Measurements from ENCODE around the gene SLC52A1.
"Not testable (repeated sequence)": the region's sequence is repeated elsewhere in the genome, so short reads cannot be mapped to it uniquely, and the experiment has no call there.

The SLC52A1 gene

DNA sequence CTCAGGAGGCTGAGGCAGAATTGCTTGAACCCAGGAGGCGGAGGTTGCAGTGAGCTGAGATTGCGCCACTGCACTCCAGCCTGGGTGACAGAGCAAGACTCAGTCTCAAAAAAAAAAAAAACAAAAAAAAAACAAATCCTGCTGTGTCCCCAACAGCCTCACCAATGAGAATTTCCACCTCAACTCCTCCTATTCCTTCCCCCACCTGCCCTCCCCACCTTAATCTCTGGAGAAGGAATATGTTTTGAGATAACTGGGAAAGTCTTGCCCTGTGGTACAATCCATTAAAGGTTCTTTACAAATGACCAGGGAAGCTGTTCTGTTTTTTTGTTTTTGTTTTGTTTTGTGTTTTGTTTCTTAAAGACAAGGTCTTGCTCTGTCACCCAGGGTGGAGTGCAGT is 5.1 kb downstream of the SLC52A1 start:
- not testable (repeated sequence) for DNase-seq

DNA sequence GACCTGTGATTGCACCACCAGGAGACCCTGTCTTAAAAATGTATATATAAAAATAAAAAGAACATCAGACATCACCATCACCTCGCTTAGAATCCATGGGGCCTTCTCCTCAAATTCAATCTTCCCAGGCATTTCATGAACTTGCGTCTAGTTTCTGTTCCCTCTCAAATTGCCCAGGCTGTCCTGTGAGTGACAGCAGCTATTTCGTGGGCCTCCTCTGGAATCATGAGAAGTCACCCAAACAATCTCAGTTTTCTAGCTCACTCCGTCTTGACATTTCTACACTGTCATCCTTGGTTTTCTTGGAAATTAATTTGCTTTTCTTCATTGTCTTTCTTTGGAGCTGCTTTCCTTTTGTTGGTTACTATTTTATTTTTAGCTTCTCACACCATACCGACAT is 7.3 kb downstream of the SLC52A1 start:
- no peak for DNase-seq

DNA sequence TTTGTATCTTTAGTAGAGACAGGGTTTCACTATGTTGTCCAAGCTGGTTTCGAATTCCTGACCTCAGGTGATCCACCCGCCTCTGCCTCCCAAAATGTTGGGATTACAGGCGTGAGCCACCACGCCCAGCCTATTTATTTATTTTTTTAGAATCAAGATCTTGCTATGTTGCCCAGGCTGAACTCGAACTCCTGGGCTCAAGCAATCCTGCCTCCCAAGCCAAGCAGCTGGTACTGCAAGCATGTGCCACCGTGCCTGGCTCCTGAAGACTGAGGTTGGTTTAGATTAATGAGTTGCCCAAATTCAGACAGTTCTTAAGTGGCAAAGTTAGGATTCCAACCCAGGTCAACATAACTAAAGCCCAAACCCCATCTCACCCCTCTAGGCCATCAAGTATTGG is 7.9 kb downstream of the SLC52A1 start:
- no peak for DNase-seq

DNA sequence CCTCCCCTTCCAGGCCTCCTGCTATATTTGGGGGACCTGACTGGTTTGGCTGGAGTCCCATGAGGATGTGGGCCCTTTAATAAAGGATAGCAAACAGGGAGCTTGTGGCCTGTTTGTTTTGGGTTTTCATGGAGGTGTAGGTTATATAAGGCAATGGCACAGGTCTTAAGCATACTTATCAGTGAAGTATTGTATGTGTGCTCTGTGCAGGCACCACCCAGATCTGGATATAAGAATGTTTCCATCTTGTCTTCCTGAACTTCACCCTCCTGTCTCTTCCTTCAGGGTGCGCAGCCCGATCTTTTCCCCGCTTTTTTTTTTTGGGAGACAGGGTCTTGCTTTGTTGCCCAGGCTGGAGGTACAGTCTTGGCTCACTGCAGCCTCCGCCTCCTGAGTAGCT is 10.6 kb downstream of the SLC52A1 start:
- no peak for DNase-seq

DNA sequence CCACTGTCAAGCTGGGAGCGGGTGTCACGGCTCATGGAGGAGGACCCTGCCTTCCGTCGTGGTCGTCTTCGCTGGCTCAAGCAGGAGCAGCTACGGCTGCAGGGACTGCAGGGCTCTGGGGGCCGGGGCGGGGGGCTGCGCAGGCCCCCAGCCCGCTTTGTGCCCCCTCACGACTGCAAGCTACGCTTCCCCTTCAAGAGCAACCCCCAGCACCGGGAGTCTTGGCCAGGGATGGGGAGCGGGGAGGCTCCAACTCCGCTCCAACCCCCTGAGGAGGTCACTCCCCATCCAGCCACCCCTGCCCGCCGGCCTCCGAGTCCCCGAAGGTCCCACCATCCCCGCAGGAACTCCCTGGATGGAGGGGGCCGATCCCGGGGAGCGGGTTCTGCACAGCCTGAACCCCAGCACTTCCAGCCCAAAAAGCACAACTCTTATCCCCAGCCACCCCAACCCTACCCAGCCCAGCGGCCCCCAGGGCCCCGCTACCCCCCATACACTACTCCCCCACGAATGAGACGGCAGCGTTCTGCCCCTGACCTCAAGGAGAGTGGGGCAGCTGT is 11.6 kb downstream of the SLC52A1 start:
- DNase-seq = no peak

DNA sequence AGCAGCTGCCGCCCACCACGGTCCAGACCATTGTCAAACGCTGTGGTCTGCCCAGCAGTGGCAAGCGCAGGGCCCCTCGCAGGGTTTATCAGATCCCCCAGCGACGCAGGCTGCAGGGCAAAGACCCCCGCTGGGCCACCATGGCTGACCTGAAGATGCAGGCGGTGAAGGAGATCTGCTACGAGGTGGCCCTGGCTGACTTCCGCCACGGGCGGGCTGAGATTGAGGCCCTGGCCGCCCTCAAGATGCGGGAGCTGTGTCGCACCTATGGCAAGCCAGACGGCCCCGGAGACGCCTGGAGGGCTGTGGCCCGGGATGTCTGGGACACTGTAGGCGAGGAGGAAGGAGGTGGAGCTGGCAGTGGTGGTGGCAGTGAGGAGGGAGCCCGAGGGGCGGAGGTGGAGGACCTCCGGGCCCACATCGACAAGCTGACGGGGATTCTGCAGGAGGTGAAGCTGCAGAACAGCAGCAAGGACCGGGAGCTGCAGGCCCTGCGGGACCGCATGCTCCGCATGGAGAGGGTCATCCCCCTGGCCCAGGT is 13.0 kb downstream of the SLC52A1 start:
- no peak for DNase-seq

DNA sequence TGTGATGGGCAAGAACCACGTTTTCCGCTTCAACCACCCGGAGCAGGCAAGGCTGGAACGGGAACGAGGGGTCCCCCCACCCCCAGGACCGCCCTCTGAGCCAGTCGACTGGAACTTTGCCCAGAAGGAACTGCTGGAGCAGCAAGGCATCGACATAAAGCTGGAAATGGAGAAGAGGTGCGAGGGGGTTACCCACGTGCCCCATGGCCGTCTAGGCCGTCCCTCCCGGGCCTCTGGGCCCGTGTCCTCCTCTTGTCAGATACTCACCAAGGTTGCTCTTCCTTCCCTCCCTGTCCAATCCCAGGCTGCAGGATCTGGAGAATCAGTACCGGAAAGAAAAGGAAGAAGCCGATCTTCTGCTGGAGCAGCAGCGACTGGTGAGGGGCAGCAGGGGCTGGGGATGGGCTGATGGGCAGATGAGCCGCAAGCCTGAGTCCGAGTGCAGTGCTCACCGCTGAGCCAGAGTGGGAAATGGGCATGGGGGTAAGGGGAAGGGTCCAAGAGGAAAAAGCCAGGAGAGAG is 14.7 kb downstream of the SLC52A1 start:
- no peak for DNase-seq

DNA sequence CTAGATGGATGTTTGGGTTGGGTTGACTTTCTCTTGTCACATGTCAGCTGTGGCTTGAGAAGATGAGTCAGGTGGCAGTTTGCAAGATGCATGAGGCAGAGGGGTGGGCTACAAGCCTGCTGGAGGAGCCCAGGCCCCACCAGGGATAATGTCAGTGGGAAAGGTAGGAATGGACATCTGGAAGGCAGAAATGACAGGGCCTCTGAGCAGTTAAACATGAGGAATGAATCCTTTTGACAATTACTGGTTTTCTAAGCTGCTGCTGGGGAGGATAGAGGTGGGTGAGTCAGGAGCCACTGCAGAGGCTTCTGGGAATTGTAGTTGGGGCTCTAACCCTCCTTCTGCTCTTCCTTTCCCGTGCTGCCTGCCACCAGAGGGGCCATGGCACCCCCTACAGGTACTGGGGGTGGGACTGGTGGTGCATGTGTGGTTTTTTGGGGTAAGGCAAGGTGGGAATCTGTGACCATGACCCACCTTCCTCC is 15.7 kb downstream of the SLC52A1 start:
- DNase-seq = no peak

DNA sequence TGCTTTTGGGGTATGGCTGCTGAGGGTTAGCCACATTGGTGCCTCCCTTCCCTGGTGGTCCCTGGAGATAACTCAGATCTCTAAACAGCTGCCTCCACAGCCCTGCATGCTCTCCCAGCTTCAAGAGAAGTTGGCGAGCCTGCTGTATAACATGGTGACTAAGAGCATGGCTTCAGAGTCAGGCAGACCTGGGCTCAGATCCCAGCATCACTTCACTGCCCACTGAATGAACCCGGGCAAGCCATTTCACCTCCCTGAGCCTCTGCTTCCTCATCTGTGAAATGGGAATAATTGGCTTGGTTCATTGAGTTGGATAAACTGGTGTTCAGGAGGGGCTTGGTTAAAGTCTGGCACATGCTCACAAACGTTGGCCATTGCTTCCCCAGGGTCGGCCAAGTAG is 20.9 kb downstream of the SLC52A1 start:
- no peak for DNase-seq

DNA sequence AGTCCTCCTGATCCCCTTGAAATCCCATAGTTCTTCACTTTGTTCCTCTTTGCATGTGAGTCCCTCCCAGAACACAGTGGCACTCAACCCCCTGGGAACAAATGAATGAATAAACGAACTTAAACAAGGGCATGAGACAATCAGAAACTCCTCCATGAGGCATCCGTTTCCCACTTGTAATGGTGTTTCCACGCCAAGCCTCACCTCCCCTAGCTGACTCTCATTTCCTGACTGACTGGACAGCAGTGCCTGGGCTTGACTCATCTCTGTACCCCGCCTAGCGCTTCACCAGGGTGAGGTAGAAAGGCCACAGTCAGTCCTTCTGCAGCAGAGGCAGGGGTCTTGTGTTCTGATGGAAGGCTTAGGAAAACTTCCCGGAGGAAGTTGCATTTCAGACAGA is 23.3 kb downstream of the SLC52A1 start:
- DNase-seq = no peak

DNA sequence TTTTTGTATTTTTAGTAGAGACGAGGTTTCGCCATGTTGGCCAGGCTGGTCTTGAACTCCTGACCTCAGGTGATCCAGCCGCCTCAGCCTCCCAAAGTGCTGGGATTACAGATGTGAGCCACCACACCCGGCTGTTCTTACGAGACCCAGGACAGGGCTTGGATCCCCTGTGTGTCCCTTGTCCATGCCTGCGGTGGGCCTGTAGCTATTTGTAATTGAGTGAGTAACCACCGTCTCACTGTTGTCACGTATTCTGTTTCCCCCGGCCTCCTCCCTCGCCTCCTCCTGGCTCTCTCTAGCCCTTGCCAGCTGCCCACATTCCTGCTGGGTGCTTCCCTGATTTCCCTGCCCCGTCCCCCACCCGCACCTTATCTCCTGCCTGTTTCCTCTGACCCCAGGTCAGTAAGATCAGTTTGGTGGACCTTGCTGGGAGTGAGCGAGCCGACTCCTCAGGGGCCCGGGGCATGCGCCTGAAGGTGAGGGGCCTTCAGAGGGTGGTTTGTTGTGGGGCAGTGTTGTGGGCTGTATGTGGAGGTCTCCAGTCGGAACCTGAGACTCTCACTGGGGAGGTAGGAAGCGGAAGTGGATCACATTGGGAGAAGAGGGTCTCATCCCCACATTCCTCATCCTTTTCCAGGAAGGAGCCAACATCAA is 31.9 kb downstream of the SLC52A1 start:
- no peak for DNase-seq

DNA sequence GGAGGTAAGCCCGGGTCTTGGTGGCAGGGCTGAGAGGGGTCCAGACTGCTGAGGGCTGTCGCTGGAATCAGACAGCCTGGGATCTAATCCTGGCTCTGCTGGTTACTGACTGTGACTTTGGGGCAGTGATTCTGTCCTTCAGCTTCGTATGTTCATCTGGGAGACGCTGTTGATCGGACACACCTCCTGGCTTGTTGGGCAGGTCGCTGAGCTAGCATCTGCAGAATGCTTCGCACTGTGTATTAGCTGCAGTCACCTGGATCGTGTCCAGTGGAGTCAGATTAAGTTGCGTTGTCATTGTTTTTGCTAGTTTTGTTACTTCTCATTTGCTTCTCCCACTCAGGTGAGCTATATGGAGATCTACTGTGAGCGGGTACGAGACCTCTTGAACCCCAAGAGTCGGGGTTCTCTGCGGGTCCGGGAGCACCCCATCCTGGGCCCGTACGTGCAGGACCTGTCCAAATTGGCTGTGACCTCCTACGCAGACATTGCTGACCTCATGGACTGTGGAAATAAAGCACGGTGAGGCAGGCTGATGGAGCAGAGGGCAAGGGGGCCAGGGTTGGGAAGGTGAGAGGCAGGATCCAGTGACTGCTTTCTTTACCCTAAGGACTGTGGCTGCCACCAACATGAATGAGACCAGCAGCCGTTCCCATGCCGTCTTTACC is 33.0 kb downstream of the SLC52A1 start:
- DNase-seq = no peak

DNA sequence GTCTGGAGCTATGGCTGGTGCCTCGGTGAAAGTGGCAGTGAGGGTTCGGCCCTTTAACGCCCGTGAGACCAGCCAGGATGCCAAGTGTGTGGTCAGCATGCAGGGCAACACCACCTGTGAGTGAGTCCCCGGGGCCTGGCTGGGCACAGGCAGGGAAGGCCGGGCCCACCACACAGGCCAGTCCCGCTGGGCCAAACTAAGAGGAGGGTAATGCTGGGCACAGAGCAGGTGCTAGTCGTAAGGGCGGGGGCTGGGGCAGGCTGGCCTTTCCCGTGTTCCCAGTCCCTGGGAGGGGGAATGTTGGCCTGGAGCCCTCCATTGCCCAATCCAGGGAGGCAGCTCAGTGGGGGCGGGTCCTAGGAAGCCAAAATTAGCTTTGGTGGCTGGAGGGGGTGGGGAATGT is 35.0 kb downstream of the SLC52A1 start:
- no peak for DNase-seq

DNA sequence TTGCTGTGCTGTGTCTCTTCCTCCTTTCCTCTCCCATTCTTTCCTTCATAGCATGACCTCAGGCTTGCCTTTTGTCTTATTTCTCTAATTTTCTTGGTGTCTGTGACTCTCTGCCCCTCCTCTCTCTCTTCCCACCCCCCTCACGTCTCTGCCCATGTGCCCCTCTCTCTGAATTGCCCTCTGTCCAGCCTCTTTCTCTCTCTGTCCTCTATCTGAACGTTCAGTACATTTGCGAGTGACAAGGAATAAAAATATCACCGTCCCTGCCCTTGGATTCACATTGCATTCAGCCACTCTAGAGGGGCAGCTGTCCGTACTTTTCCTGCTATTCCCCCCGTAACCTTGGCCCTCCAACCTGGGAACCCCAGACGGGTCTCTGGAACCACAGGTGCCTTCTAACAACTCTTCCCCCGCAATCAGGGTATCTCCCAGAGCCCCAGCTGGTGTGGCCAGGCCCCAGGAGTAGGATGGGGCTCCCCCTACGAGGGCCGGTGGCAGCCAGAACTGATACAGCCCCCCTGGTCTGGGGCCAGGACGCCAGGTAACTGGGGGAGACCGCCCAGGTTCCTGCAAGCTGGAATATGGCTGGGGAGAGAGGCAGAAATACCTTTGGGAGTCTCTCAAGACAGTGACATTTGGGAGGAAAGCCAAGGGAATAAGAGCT is 35.7 kb downstream of the SLC52A1 start:
- DNase-seq = no peak

DNA sequence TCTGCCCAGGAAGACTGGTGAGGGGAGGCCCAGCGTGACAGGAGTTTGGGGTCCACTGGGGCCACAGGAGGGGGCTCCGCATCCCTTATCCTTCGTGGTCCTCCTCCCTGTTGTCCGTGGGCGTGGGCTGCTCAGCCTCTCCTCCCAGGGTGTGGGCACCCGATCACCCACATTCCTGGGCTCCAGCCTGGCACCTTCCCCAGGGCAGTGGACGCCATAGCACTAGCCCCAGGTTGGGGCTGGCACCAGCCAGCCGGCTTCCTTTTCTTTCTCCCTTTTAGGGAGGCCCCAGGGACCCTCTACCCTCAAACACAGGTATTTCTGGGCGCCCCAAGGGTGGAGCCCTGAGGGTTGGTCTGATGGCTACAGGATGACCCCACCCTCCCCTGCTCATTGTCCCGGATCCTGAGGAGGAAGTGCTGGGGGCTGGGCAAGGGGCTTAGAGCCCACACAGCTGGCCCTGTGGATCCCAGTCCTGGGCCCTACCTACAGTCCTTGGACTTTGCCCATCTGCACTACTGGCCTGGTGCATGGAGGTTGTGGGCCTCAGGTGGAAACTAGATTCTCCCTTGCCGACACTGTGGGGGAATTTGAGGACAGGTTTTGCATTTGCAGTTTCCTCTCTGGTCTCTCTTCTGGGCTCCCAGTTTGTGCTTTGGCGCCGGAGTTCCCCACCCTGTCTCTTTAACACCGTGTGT is 36.3 kb downstream of the SLC52A1 start:
- DNase-seq = no peak

DNA sequence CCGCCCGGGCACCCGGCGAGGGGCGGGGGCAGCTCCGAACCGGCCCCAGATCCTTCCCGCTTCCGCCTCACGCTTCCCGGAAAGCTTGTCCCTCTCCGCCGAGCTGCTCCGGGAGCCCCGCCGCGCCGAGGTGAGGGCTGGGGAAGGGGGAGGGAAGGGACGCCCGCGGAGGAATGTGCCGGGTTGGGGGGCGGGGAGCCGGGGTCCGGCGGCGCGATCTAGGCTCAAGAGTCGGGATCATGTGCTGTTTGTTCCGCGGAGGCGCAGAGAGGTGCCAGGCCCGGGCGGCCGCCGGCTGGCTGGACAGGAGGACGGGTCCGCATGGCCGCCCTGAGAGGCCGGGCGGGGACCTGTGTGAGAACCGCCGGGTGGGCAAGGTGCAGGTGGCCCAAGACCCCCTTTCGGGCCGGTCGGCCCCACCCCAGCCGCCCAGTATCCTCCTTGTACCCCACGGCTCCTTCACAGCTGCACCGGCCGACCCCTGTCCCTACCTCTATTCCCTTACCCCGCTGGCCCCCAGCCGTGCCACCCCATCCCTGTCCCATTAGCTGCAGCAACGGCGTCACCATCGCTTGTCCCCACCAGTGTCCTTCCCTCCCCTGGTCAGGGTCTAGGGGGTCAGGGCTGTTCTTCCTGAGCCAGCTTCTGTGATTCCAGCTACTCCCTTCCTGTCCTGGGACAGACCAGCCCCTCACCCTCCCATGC is 37.0 kb downstream of the SLC52A1 start:
- DNase-seq = peak; percentile 21

DNA sequence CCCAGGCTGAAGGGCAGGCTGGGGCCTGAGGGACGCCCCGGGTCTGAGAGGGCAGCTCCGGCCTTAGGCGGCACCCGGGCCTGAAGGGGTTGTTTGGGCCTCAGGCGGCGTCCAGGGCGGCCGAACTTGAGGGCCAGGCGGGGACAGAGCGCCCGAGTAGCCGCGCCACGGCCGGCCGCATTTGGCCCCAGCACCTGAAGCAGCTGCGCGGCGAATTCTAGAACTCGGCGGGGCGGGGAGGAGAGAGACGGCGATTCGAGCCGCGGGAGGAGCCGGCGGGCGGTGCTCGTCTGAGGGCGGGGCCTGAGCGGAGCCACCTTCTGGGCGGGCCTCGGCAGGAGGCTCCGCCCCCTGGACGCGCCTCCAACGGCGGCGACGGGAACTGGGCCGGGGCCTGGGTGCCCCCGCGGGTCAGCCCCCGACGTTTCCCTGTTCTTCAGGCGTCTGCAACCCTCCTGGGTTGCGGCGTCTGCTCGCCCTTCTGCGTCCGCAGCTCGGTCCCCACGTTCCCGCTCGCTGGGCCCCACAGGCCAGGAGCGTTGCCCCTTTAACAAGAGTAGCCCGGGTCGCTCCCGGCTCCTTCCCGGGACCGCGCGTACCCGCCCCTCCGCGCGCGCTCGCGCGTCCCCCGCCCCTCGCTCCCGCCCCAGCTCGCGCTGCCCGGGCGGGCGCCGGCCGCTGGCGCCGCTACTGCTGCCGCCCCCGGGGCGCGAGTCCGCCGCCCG is 37.8 kb downstream of the SLC52A1 start, which contains the start of the genes INCA1 and KIF1C:
Gene INCA1 (minus strand): TSS at position 221 of the 725 bp plus-strand sequence. CDS start 3,085 bp downstream, outside the sequence.
Gene KIF1C (plus strand): TSS at position 649 of the 725 bp plus-strand sequence. CDS start 2,297 bp downstream, outside the sequence.
- DNase-seq = peak; percentile 87

DNA sequence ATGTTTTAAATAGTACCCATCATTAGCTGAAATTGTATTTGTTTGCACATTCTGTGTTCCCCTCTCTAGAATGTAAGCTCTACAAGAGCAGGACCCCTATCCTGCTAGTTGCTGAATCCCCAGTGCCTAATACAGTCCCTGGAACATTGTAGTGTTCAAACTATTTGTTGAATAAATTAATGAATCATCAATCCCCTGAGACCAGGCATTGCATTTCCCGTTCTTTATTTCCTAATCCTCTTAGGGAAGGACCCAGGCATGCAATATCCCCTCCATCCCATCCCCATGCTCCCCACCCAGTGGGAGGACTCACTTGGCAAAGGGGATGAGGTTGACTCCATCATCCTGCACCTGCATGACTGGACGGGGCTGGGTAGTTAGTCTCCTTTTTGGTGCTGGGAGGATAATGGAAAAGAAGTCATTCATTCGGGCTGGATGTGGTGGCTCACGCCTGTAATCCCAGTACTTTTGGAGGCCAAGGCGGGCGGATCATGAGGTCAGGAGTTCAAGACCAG is 41.1 kb downstream of the SLC52A1 start:
- DNase-seq = no peak

DNA sequence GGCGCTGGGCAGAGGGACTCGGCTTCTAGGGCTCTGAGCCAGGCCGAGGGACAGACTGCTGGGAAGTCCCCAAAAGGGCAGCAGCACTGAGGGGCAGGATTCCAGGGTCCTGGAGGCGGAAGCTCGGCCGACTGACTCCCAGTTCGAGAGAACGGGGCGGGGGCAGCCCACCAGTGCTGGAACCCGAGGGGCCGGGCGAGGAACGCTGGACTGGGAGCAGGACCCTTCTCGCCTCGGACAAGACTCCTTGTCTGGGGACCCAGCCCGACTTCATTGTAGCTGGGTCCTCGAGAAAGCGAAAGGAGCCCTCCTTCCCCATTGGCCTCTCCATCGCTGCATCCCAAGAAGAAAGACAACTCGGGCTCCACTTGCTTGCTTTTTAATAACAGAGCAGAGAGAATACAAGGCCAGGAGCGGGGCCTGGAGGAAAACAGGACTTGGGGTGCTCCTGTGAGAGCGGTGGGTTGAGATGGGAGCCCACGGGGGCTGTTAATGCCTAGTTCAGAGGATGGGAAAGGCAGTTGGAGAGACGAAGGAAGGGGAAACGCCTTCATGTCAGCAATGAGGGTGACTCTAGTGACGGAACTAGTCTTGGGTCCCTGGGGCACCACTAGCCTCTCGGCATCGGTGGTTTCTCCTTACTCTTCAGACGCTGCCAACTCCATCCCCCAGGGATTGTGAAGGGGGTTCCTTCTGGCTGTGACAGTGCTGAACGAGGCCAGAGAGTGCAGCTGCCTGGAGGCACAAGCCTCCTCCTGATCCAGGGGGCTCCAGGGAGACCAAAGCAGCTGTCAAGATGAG is 47.3 kb downstream of the SLC52A1 start:
- DNase-seq = no peak

Data from T-helper 9 cell (primary cell).